ENCODE results near the gene HACD3. TPM values are rescaled to one million over a fixed set of nuclear protein-coding genes. Genes with fewer than 3 reads are reported as not detected.

The HACD3 gene
- total RNA-seq, 1 experiment from 2014 or later: 189 TPM

Other genes starting within 250 kb of the HACD3 start
- 6.2 and 6.3 TPM in 2 replicates for gene PARP16, start 243.6 kb upstream of the HACD3 start, total RNA-seq (2014; rRNA removed; shearing (Covaris generic))
- not detected in 2 replicates for gene RNU5A-1, start 234.4 kb upstream of the HACD3 start, total RNA-seq (2014; rRNA removed; shearing (Covaris generic))
- not detected in 2 replicates for gene RNU5B-1, start 225.8 kb upstream of the HACD3 start, total RNA-seq (2014; rRNA removed; shearing (Covaris generic))
- gene IGDCC3, start 152.5 kb upstream of the HACD3 start, total RNA-seq (2014; rRNA removed; shearing (Covaris generic)): 7.9 and 20.1 TPM in 2 replicates
- gene IGDCC4, start 107.5 kb upstream of the HACD3 start, total RNA-seq (2014; rRNA removed; shearing (Covaris generic)): 2.5 and 3.0 TPM in 2 replicates
- 13.6 and 15.4 TPM in 2 replicates for gene DPP8, start 12.8 kb upstream of the HACD3 start, total RNA-seq (2014; rRNA removed; shearing (Covaris generic))
- gene INTS14, start 80.7 kb downstream of the HACD3 start, total RNA-seq (2014; rRNA removed; shearing (Covaris generic)): 28.5 and 46.2 TPM in 2 replicates
- 7.9 and 8.2 TPM in 2 replicates for gene SLC24A1, start 91.5 kb downstream of the HACD3 start, total RNA-seq (2014; rRNA removed; shearing (Covaris generic))

Measured in G401 (cell line).